MM.1S (cell line): ENCODE measurements around the gene NDFIP2.

ENCODE experiments used
- DNase-seq: peaks from one replicate; pipeline ENCODE4 v3.0.0-alpha.2; 2015
- H2AFZ ChIP-seq: fragments of 300-600 bp; sonication (generic); 2 replicates; pipeline ENCODE4 v1.6.0; 2016; ENCODE audit warnings: antibody characterized with exemption, low read length
- H3F3A ChIP-seq: fragments of 300-600 bp; sonication (generic); 2 replicates; pipeline ENCODE4 v1.6.1; 2016; ENCODE audit warnings: mild to moderate bottlenecking, antibody characterized with exemption, low read length, moderate library complexity, mixed read lengths; ENCODE audit not compliant: insufficient read depth
- H3K27ac ChIP-seq: fragments of 300-600 bp; sonication (generic); 2 replicates; pipeline ENCODE4 v1.5.1; 2016; ENCODE audit warnings: mild to moderate bottlenecking, low read length
- H3K27me3 ChIP-seq: fragments of 300-600 bp; sonication (generic); replicated peaks from 2 replicates; pipeline ENCODE4 v1.6.0; 2016; ENCODE audit warnings: low read length; ENCODE audit not compliant: insufficient read depth
- H3K36me3 ChIP-seq: fragments of 300-600 bp; sonication (generic); replicated peaks from 2 replicates; pipeline ENCODE4 v1.6.1; 2016; ENCODE audit warnings: mild to moderate bottlenecking, low read length, mixed read lengths; ENCODE audit not compliant: insufficient read depth
- H3K4me1 ChIP-seq: fragments of 300-600 bp; sonication (generic); 2 replicates; pipeline ENCODE4 v1.6.1; 2016; ENCODE audit warnings: low read length, mixed read lengths
- H3K4me2 ChIP-seq: fragments of 300-600 bp; sonication (generic); 2 replicates; pipeline ENCODE4 v1.6.0; 2016; ENCODE audit warnings: low read depth, low read length
- H3K4me3 ChIP-seq: fragments of 300-600 bp; sonication (generic); 2 replicates; pipeline ENCODE4 v1.5.1; 2016; ENCODE audit warnings: low read length, mixed read lengths
- H3K79me2 ChIP-seq: fragments of 300-600 bp; sonication (generic); 2 replicates; pipeline ENCODE4 v1.6.1; 2016; ENCODE audit warnings: mixed run types, low read length, mixed read lengths
- H3K9ac ChIP-seq: fragments of 300-600 bp; sonication (generic); 2 replicates; pipeline ENCODE4 v1.6.1; 2016; ENCODE audit warnings: low read length, mixed read lengths
- H3K9me2 ChIP-seq: fragments of 300-600 bp; sonication (generic); replicated peaks from 2 replicates; pipeline ENCODE4 v1.6.1; 2016; ENCODE audit warnings: mild to moderate bottlenecking, low read length, mixed read lengths; ENCODE audit not compliant: insufficient read depth
- H3K9me3 ChIP-seq: fragments of 300-600 bp; sonication (generic); replicated peaks from 2 replicates; pipeline ENCODE4 v1.6.1; 2016; ENCODE audit warnings: mild to moderate bottlenecking, low read length, mixed read lengths; ENCODE audit not compliant: insufficient read depth
- H4K20me1 ChIP-seq: fragments of 300-600 bp; sonication (generic); 2 replicates; pipeline ENCODE4 v1.6.1; 2016; ENCODE audit warnings: mild to moderate bottlenecking, low read length, moderate library complexity, mixed read lengths; ENCODE audit not compliant: insufficient read depth
- CTCF ChIP-seq: fragments of 300-600 bp; sonication (generic); IDR thresholded peaks from 2 replicates; pipeline ENCODE4 v1.5.1; 2016; ENCODE audit warnings: antibody characterized with exemption, low read length, mixed read lengths
- EZH2 ChIP-seq: fragments of 300-600 bp; sonication (generic); optimal IDR thresholded peaks from 2 replicates; pipeline ENCODE3; 2017; ENCODE audit warnings: low read depth, mild to moderate bottlenecking, antibody characterized with exemption, low read length, mixed read lengths
- EZH2phosphoT487 ChIP-seq: fragments of 300-600 bp; sonication (generic); IDR thresholded peaks from 2 replicates; pipeline ENCODE4 v1.6.1; 2018; ENCODE audit warnings: antibody characterized with exemption, low read length

NDFIP2 gene

GRCh38 chr13:79511611-79512010, 30.7 kb downstream of the NDFIP2 start:
- H3K27me3 ChIP-seq, result no peaks in the 10 kb centered on the region
- H3F3A ChIP-seq, result no peaks in the 10 kb centered on the region
- H4K20me1 ChIP-seq, result no peaks in the 10 kb centered on the region
- H3K36me3 ChIP-seq, result no peaks in the 10 kb centered on the region
- H3K9me2 ChIP-seq, result no peaks in the 10 kb centered on the region
- TF ChIP-seq CTCF, result no peak
- no peak for DNase-seq
- no peaks in the 10 kb centered on the region for H3K4me1 ChIP-seq
- peaks cover 5% of the 10 kb centered on the region; the same call in 1 of the 2 replicates for H3K79me2 ChIP-seq
- H3K4me2 ChIP-seq, result no peak overlapping the region
- no peak overlapping the region for H3K27ac ChIP-seq
- no peak overlapping the region for H2AFZ ChIP-seq
- no peaks in the 10 kb centered on the region for H3K9me3 ChIP-seq
- no peak overlapping the region for H3K4me3 ChIP-seq
- no peak overlapping the region for H3K9ac ChIP-seq

GRCh38 chr13:79512950-79513349, 32.0 kb downstream of the NDFIP2 start:
- Histone ChIP-seq H4K20me1 (no peaks in the 10 kb centered on the region), H3F3A (no peaks in the 10 kb centered on the region), H3K36me3 (no peaks in the 10 kb centered on the region), H2AFZ (no peak overlapping the region), H3K9me3 (no peaks in the 10 kb centered on the region), H3K27me3 (no peaks in the 10 kb centered on the region), H3K9me2 (no peaks in the 10 kb centered on the region), H3K4me3 (no peak overlapping the region), H3K4me2 (no peak overlapping the region), H3K27ac (no peak overlapping the region), H3K9ac (no peak overlapping the region), H3K79me2 (peaks cover 6% of the 10 kb centered on the region; the same call in 1 of the 2 replicates), H3K4me1 (no peaks in the 10 kb centered on the region)
- TF ChIP-seq EZH2 (no peak), EZH2phosphoT487 (no peak)
- no peak for DNase-seq

GRCh38 chr13:79516595-79516994, 35.6 kb downstream of the NDFIP2 start:
- TF ChIP-seq EZH2, result no peak
- no peak for TF ChIP-seq CTCF
- no peak for TF ChIP-seq EZH2phosphoT487

GRCh38 chr13:79519255-79519654, 38.3 kb downstream of the NDFIP2 start:
- H3K9ac ChIP-seq, result no peak overlapping the region
- no peaks in the 10 kb centered on the region for H3K9me3 ChIP-seq
- no peak overlapping the region for H2AFZ ChIP-seq
- H3K27me3 ChIP-seq, result no peaks in the 10 kb centered on the region
- no peaks in the 10 kb centered on the region for H3K36me3 ChIP-seq
- no peak for DNase-seq
- H3K9me2 ChIP-seq, result no peaks in the 10 kb centered on the region
- H3K79me2 ChIP-seq, result peaks cover 4% of the 10 kb centered on the region; the same call in 1 of the 2 replicates
- peaks cover 3% of the 10 kb centered on the region; the same call in 1 of the 2 replicates for H3F3A ChIP-seq
- no peaks in the 10 kb centered on the region for H4K20me1 ChIP-seq
- TF ChIP-seq CTCF (no peak), EZH2 (no peak), EZH2phosphoT487 (no peak)
- peaks cover 8% of the 10 kb centered on the region; the same call in 1 of the 2 replicates for H3K4me1 ChIP-seq
- no peak overlapping the region for H3K4me3 ChIP-seq
- H3K27ac ChIP-seq, result no peak overlapping the region
- H3K4me2 ChIP-seq, result no peak overlapping the region

More at GRCh38 chr13:79516595-79516994, 35.6 kb downstream of the NDFIP2 start:
- Histone ChIP-seq H3K4me1 (no peaks in the 10 kb centered on the region), H3K9me3 (no peaks in the 10 kb centered on the region), H3K36me3 (no peaks in the 10 kb centered on the region), H3K9me2 (no peaks in the 10 kb centered on the region), H3K9ac (no peak overlapping the region), H3K27me3 (no peaks in the 10 kb centered on the region), H2AFZ (no peak overlapping the region), H3K79me2 (peaks cover 4% of the 10 kb centered on the region; the same call in 1 of the 2 replicates), H3K27ac (no peak overlapping the region), H3F3A (no peaks in the 10 kb centered on the region), H3K4me3 (no peak overlapping the region), H4K20me1 (no peaks in the 10 kb centered on the region), H3K4me2 (no peak overlapping the region)
- DNase-seq, result no peak
